GM19438 (cell line): ENCODE results near the gene SHC3.

Experiments used
- ATAC-seq: cut with Tn5 transposase; IDR thresholded peaks from one replicate; pipeline ENCODE4 v1.9.1; 2021; ENCODE audit warnings: low read depth; ENCODE audit not compliant: unreplicated experiment

The SHC3 gene

GRCh38 chr9:89161221-89161620, 17.4 kb downstream of the SHC3 start:
- no peak for ATAC-seq

DNA sequence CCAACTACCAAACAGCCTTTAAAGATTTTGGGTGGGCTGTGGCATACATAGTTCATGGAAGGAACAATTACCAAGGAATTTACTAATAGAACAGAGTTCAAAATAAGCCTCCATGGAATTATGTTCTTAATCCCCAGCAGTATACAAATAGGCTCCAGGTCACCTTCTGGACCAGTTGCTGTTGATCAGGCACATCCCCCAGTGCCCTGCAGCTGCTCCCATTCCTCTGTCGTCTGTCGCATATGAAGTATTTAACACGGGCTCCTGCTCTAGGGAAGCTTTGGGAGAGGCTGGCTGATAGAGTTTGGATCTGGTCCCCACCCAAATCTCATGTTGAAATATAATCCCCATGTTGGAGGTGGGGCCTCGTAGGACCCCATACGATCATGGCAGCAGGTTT, 17.8 kb downstream of the SHC3 start:
- ATAC-seq = no peak

GRCh38 chr9:89154651-89155336, 23.8 kb downstream of the SHC3 start:
- ATAC-seq = no peak

- ATAC-seq = no peak
Measured at GRCh38 chr9:89154218-89154617, 24.4 kb downstream of the SHC3 start.

- no peak for ATAC-seq
Measured at GRCh38 chr9:89153232-89154017, 25.2 kb downstream of the SHC3 start.

- ATAC-seq = no peak
Measured at GRCh38 chr9:89149726-89150125, 28.9 kb downstream of the SHC3 start.

DNA sequence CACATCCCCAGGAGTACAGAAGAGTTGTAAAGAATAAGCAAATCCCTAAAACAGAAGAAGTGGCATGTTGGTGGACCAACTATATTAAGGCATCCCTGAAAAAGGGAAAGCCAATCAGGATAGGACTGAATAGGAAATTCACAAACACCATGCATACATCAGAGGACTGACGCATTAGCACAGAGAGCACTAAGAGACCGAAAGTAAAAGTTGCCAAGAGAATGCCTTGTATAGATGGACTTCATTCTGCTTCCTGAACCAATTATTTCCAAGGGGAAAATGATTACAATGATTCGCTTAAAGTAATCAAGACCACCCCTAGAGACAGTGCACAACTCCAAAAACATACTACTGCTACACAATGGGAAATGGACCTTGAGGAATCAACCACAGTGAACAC, 33.5 kb downstream of the SHC3 start:
- no peak for ATAC-seq

DNA sequence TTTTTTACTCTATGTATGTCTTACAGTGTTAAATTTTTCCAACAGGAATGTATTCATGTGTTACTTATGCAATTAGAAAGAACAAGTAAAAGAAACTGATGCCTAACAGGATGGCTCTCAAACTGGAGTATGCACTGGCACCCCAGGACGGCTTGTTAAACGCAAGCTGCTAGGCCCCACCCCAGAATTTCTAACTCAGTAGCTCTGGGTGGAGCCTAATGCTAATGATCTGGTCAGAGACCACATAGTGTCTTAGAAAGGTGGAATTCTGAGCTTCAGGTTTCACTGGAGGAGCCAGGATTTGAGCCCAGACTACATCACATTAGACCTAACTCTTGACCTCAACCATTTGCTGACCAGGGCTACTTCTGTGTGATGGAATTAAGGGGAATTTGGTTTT, 34.4 kb downstream of the SHC3 start:
- ATAC-seq = no peak

- no peak for ATAC-seq
Measured at GRCh38 chr9:89143266-89143665, 35.4 kb downstream of the SHC3 start.

DNA sequence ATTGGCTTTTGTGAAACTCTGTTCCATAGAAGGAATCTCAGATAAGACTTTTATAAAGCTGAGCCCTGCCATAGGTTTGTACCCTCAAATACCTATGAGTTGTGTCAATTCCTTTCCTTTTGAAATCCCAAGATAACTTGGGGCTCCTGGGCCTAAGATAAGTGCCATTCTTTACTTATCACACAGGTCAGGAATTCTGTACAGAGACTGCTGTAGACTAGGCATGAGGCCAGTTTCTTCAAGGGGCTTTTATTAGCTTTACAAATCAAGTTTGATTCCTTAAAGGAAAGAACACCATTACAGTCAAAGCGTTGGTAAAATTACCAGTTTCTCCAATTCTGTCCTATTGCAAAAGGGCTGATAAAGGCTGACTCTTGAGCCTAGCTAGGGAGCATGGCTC, 39.2 kb downstream of the SHC3 start:
- ATAC-seq = no peak

DNA sequence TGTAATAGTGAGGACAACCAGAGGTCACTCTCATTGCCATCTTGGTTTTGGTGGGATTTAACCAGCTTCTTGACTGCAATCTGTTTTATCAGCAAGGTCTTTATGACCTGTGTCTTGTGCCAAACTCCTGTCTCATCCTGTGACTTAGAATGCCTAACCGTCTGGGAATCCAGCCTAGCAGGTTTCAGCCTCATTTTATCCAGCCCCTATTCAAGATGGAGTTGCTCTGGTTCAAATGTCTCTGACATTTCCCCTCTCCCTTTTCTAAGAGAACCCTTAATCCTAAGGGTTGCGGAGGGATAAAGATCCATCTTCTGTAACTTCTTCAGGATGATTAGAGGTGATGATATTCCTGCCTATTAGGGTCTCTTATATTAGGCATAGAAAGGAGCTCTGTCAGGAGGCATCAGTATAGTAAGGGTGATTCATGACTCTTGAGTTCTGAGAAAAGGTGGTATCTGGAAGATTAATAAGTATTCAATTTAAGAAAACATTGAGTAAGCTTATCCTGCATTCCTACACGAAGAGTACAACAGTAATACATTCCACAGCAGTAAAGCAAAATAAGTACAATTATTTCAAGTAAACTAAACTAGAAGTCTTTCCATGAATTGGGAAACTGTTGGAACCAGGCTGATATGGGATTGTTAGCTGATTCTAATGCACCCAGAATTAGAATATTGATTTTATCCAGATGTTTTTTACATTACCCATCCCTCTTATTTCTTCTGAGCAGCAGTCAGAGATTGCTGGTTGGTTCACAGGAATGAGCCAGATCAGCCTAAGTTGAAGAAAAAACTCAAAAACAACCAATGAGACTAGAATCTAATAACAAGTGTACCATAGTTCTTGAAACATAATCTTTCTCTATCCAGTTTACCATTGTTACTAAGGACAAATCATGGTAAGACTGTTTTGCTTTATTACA, 39.9 kb downstream of the SHC3 start:
- no peak for ATAC-seq

DNA sequence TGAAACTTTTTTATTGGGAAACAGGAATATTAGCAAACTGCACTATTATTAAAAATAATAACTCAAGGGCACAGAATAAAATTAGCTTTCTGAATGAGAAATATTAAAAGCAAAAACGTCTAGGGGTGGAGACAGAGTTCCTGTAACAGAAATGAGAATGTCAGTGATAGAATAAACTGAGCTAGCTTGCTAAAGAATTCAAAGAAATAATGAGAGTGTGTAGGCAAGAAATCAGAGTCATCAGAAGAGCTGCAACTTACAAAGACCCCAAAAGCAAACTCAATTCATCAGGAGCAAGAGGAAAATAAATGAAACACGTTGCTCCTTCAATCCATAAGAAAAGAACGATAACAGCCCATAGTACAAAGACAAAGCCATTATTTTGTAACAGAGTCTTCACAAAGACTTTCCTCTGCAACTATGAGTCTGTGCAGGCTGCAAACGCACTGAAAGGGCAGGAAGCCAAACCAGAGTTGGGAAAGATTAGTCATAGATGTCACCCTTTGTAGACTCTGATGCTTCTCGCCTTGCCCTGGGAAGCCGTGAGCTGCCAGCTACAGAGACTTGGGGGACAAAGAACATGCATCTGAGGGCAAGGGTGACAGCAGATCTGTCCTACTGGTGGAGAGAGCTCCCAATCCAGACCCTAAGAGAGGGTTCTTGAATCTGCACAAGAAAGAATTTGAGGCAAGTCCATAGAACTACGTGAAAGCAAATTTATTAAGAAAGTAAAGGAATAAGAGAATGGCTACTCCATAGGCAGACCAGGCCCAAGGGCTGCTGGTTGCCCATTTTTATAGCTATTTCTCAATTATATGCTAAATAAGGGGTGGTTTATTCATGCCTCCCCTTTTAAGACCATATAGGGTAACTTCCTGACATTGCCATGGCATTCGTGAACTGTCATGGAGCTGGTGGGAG, 40.8 kb downstream of the SHC3 start:
- no peak for ATAC-seq

GRCh38 chr9:89135591-89136166, 42.9 kb downstream of the SHC3 start:
- ATAC-seq = no peak

DNA sequence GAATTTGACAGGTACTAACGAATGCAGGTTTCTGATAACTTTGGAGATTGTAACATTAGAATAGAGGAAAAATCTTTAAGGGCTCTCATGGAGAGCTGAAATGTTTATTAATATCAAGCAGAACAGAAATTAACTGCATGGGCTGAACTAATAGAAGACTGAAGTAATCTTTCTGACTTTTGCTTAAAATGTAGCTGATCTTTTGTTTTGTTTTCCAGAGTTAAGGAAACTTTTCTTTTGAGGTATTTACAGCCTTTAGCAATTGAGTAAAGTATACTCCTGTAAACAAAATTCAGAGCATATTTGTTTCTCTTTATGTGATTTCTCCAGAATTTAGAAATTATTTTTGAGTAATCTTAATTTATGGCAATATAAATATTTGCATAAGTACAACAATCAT, 43.9 kb downstream of the SHC3 start:
- no peak for ATAC-seq

- ATAC-seq = no peak
Measured at GRCh38 chr9:89122949-89123348, 55.7 kb downstream of the SHC3 start.

DNA sequence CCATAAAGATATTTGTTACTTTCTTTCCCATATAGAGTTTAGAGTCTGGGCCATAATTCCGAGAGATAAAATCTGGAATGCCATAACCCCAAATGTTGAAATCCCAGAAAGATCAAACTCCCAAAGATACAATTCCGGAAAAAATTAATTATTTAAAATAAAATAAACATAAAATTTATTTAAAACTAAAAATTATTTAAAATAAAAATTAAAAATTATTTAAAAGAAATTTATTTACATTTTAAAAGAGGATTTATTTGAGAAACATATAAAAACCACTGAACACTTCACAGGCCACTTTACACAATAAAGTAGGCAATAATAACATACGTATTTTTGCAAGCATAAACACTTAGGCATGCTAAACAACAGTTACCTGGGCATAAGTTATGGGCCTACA, 57.9 kb downstream of the SHC3 start:
- no peak for ATAC-seq

DNA sequence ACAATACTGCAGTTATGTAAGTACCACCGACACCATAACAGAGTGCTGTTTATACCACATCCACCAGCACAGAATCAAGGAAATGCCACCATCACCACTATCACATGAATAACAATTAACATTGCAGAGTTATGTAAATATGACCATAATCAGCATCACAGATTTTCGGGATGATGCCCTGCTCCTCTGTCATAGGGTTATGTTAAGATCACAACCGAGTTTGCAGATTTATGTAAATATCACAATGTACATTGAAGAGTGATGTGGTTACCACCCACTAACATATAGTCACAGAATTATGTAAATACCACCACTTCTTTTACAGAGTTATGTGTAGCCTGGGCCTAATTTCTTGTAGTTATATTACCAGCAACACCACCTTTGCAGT, 61.8 kb downstream of the SHC3 start:
- ATAC-seq = no peak

GRCh38 chr9:89116064-89116804, 62.4 kb downstream of the SHC3 start:
- ATAC-seq = no peak

- ATAC-seq = no peak
Measured at GRCh38 chr9:89115426-89115825, 63.2 kb downstream of the SHC3 start.
